GM12878 (cell line): Measurements from ENCODE around the gene PREX1. TPM values are rescaled to one million over a fixed set of nuclear protein-coding genes. Genes with fewer than 3 reads are reported as not detected.

Experiments
- BCLAF1 ChIP-seq: fragments of 450-650 bp; IDR thresholded peaks from 2 replicates; pipeline ENCODE4 v1.6.1; 2017; ENCODE audit warnings: antibody characterized with exemption, mild to moderate bottlenecking, moderate library complexity
- CBX5 ChIP-seq: sonication (generic); IDR thresholded peaks from 2 replicates; pipeline ENCODE4 v1.6.1; 2016; ENCODE audit warnings: low read depth, moderate library complexity, mild to moderate bottlenecking, inconsistent platforms
- CUX1 ChIP-seq: IDR thresholded peaks from 2 replicates; pipeline ENCODE4 v1.6.1; 2012; ENCODE audit warnings: improper control_type of control experiment, low read depth, low read length; ENCODE audit not compliant: insufficient replicate concordance
- E4F1 ChIP-seq: fragments of 450-650 bp; IDR thresholded peaks from 2 replicates; pipeline ENCODE4 v1.6.1; 2018; ENCODE audit warnings: borderline replicate concordance, mild to moderate bottlenecking; ENCODE audit not compliant: partially characterized antibody
- IRF3 ChIP-seq: fragments of 450-650 bp; IDR thresholded peaks from 2 replicates; pipeline ENCODE4 v1.6.1; 2014; ENCODE audit warnings: mild to moderate bottlenecking
- IRF5 ChIP-seq: fragments of 450-650 bp; IDR thresholded peaks from 2 replicates; pipeline ENCODE4 v1.6.1; 2017; ENCODE audit warnings: borderline replicate concordance
- LARP7 ChIP-seq: fragments of 450-650 bp; IDR thresholded peaks from 2 replicates; pipeline ENCODE4 v1.6.1; 2017; ENCODE audit warnings: mild to moderate bottlenecking
- NRF1 ChIP-seq: conservative IDR thresholded peaks from 2 replicates; pipeline ENCODE4 v1.6.1; 2011; ENCODE audit warnings: mild to moderate bottlenecking, low read depth, low read length, improper control_type of control experiment
- SIX5 ChIP-seq: IDR thresholded peaks from 2 replicates; pipeline ENCODE4 v1.6.1; 2011; ENCODE audit warnings: mild to moderate bottlenecking, low read depth, low read length, moderate library complexity; ENCODE audit not compliant: severe bottlenecking
- SKIL ChIP-seq: fragments of 450-650 bp; IDR thresholded peaks from 2 replicates; pipeline ENCODE4 v1.6.1; 2017; ENCODE audit warnings: mild to moderate bottlenecking, low read depth, inconsistent platforms; ENCODE audit not compliant: poor library complexity, severe bottlenecking
- ZNF207 ChIP-seq: fragments of 450-650 bp; IDR thresholded peaks from 2 replicates; pipeline ENCODE4 v1.6.1; 2014; ENCODE audit warnings: antibody characterized with exemption, mild to moderate bottlenecking, borderline replicate concordance
- polyA plus RNA-seq, 11 experiments: library from polyadenylated mRNA; depleted of rRNA in 4 of 11; unstranded in 6 of 11; stranded (reverse) in 5 of 11; fragments of >200 nt; fragmentation: Nextera tagmentation in 4 of 11; fragmentation: Illumina TruSeq in 1 of 11; extraction: Ambion mirVana in 4 of 11; extraction: Trizol in 1 of 11; gene quantifications; 1 replicate in 1 of 11; 2 replicates in 10 of 11; pipeline versions ENCODE4 v1.2.1 to v1.2.3, GENCODE V29; 2011 to 2016; ENCODE audit warnings: inconsistent platforms in 2 of 11, missing spikeins in 2 of 11, low read depth in 1 of 11
- total RNA-seq, 4 experiments: library from RNA; depleted of rRNA in 3 of 4; stranded (reverse); fragments of >200 nt in 3 of 4; fragmentation: Illumina TruSeq in 1 of 4; extraction: Trizol in 1 of 4; gene quantifications; 2 replicates each; pipeline versions ENCODE4 v1.2.1 to v1.2.3, GENCODE V29; 2013 to 2021

PREX1 gene
- total and polyA plus RNA-seq, 10 of the 15 experiments (the other 5 are each of a cell fraction or from before 2014, with no cell fraction given): 2.6 to 114 (median 38.9) TPM

- no peak for TF ChIP-seq SIX5
- TF ChIP-seq LARP7: no peak
- TF ChIP-seq CUX1: no peak
- no peak for TF ChIP-seq IRF5
- no peak for TF ChIP-seq E4F1
- no peak for TF ChIP-seq IRF3
- TF ChIP-seq ZNF207: peak; percentile 28; the same call in 1 of the 2 replicates
- no peak for TF ChIP-seq BCLAF1
- TF ChIP-seq SKIL: peak; percentile 97
- TF ChIP-seq CBX5: peak; percentile 96; the same call in 1 of the 2 replicates
- no peak for TF ChIP-seq NRF1
Observed at GRCh38 chr20:48738399-48739304, 89.1 kb downstream of the PREX1 start (continued).
